Activated T-helper 9 cell treated with anti-CD3 and anti-CD28 coated beads, Interleukin-2, amount 50 U/mL, for 16 hours (primary cell): ENCODE measurements around the gene PDX1.
"Not testable (repeated sequence)": the region's sequence is repeated elsewhere in the genome, so short reads cannot be mapped to it uniquely, and the experiment has no call there.

Experiments used
- DNase-seq: peaks from one replicate; pipeline ENCODE4 v3.0.0-alpha.2; 2020; ENCODE audit warnings: low read depth

PDX1 gene

DNA sequence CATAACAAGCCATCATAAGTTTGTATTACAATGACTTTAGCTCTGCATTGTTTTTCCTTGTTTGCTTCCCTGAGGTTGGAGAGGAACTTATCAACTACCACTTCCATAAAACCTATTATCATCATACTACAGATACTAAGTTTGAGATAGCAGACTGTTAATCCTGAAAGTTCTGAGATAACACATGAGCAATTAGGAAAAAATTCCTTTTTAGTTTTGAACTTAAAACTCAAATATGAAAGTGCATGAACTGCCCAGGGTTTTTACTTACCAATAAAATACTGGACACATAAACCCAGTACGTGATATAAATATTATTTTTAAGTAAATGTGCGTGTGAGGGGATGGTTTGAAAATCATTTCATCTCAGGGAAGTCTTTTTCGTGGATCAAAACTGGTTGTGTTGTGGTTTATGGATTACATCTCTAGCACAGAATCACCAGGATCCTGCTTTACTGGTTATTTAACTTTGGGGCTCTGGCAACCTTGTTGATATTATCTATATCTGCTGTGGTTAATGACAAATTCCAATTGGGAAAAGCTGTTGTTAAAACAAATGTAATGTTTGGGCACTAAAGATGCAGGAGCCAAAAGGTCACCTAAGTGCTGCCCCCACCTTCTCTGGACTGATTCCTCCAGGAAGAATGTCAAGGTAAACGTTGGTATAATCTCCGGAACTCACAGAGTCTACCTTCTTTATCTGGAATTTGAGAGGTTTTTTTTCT lies 36.9 kb downstream of the PDX1 start:
- DNase-seq = no peak

DNA sequence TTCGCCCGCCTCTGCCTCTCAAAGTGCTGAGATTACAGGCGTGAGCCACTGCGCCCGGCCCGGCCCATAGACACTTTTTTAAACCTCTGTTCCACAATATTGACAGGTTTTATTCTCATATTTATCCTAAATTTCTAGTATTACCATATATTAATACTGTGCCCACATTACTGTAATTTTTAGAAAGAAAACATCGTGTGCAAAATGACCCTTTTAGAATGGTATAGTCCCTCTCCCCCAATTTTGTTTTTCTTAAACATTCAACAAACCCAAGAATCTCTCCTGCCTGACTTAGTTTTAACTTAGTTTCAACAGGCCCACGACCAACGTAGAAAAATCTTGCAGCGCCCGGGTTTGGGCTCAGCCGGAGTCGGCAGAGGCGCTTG lies 40.2 kb downstream of the PDX1 start:
- no peak for DNase-seq

DNA sequence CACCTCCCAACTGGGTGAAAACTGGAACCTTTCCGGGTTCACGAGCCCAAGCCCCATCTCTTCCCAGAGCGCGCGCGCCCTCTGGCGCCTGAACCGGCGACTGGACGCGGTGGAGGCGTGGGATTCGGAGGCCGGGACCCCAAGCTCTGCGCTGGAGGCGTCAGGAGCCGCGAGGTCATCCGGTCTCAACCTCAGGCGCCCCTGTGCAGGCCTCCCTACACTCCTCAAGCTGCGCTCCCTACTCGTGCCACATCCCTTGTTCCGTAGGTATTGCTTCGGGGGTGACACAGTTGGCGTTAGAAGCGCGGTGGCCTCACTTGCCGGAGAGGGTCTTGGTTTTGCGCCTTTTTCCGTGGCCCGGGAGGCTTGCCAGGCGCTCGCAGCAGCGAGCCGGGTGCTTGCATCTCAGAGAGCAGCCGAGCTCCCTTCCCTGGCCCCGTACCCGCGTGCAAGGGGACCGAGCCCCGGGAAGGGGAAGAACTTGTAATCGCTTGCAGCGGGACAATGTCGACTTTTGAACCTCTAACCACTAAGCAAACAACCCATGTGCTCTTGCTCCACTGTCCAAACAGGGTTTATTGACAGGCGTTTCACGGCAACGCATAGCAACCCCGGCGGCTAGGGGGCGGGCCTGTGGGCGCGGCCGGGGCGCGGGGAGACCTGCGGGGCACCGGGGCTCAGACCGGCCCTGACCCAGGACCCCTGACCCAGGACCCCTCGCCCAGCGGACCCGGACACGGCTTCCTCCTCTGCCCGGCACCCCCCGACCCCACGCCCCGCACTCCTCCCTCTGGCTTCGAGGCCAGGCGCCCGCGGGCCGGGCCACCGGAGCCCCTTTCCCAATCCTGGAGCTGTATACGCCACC lies 40.8 kb downstream of the PDX1 start:
- DNase-seq = no peak

DNA sequence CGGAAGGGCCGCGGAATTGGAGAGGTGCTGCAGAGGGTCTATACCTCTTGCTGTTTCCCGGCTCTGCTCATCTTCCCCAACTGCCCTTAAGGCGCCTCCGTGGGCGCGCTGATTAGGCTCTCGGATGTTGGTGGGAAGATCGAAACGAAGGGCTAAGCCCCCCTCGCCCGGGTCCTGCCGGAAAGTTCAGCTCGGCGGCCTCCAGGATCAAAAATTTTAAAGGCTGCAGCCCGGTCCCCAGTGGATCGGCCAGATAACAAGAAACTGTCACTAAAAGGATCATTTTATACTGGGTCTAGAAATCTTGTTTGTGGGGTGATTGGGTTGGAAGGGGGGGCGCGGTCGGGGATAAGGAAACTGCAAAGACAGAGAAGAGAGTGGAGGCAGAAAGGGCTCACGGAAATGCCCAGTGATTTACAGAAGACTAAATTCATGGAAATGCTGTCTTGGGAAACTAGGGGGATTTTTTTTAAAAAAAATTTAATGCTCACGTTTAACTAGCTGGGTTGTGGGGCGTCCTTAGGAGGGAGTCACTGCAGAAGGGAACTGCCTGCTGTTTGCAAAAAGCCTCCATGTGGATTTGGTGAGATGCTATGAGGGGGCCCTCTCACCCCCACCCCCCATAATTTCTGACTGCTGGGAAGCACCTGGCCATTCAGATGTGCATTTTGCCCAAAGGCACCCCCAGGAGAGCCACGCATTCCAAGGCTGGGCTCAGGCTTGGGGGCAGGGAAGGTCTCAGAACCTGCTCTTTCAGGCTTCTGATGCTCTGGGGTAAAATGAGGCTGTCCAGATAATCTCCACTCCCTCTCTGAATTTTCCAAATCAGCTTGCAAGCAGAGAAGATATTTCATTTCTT lies 41.7 kb downstream of the PDX1 start:
- DNase-seq = no peak

DNA sequence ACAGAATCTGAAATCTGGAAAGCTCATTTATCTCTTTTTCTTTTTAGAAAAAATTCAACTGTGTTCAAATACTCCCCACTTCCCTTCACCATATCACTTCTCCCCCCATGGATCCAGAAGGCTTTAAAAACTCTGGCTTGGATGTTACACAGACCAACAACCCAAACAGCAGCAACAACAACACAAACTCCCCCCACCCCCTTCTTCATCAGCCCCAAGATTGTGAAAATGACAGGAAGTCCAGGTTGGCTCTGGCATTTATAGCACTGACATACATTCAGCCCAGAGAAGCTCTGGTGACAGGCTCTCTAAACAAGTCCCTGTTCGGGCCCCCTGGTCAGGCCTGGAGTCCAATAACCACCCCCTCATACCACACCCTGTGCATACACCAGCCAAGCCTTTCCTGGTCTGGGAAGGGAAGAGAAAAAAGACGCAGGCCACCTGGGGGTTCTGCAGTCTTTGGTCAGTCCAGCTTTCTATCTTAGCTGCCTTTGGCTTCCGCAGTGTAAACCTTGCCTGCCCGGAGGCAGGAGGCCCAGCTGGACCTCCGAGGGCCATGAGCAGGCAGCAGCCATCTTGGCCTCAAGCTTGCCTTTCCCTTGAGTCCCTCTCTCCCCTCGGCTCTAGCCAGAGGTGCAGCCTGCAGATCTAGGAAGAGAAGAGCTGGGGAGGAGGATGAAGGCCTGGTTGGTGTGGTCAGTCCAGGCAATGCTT lies 42.5 kb downstream of the PDX1 start:
- DNase-seq = no peak

DNA sequence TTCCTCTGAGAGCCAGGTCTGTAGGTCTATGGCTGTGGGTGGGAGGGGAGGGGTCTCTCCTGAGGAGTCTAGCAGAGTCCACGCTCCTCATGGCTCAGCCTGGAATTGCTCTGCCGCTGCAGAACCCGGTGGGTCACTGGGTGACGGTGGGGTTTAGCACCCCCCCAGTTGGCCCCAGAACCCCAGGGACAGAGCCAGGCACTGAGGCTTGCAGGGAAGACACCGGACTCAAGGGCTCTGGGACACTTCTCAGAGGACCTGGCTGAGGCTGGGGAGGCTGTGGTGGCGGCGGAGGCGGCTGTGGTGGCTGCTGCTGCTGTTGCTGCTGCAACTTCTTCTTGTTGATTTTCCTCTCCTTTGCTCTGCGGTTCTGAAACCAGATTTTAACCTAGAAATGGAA lies 43.2 kb downstream of the PDX1 start:
- no peak for DNase-seq

DNA sequence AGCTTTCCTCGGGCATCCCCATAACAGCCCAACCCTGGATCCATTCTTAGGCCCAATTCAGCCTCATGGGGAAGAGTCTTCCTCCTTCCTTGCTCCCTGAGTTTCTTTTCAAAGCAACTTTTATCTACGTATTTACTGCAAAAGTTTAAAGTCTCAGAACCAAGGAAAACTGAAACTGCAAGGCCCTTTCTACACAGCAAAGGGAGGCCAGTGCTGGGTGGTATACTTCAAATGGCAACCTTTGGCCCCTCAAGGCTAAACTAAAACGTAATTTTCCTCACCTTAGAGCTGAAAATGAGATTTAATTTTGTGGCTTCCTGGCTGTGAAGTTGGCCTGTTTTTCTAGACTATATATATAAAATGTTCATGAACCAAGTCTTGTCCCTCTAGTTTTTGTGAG lies 43.7 kb downstream of the PDX1 start:
- DNase-seq = no peak

DNA sequence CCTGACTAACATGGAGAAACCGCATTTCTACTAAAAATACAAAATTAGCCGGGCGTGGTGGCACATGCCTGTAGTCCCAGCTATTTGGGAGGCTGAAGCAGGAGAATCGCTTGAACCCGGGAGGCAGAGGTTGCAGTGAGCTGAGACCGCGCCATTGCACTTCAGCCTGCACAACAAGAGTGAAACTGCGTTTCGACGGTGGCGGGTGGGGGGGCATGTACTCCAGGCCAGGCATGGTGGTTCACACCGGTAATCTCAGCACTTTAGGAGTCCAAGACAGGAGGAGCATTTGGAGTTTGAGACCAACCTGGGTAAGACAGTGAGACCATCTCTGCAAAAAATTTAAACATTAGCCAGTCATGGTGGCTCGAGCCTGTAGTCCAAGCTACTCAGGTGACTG lies 44.4 kb downstream of the PDX1 start:
- not testable (repeated sequence) for DNase-seq

DNA sequence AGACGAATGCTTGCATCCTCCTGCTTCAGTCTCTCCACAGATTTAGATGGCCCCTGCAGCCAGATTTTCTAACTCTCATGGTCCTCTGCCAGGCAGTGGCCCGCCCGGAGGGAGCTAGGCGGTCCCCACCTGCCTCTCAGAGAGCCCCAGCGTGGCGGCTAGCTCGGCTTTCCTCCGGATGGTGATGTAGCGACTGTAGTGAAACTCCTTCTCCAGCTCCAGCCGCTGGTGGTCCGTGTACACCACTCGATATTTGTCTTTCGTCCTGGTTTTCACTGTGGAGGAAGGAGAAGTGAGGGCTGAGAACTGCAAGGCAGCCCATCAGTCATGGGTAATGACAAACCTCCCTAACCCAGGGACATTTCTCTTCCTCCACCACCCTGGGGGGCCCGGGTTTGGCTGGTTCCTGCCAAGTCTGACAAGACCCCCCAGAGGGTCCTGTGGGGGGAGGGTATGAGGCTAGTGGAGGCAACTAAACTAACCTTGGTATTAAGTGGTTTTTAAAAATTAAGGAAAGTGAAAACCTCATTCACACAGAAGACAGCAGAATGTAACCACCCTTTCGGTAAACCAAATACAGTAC lies 45.0 kb downstream of the PDX1 start:
- DNase-seq = no peak

DNA sequence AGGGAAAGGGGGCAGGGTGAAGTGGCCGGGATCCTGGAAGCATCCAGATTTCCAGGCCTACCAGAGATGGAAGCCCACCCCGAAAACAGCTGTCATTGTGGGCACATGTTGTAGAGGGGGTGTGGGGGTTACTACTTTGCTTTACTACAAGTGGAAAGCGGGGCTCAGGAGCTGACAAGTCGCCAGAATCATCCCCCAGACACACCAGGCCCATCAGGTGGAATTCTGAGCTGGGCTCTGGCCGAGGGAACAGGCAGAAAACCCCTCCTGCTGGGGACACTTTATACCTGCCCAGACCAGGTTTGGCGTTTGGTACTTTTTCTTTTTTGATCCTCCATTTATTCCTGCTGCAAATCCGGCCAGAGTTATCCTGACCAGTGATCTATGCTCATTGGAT lies 45.5 kb downstream of the PDX1 start:
- DNase-seq = no peak

DNA sequence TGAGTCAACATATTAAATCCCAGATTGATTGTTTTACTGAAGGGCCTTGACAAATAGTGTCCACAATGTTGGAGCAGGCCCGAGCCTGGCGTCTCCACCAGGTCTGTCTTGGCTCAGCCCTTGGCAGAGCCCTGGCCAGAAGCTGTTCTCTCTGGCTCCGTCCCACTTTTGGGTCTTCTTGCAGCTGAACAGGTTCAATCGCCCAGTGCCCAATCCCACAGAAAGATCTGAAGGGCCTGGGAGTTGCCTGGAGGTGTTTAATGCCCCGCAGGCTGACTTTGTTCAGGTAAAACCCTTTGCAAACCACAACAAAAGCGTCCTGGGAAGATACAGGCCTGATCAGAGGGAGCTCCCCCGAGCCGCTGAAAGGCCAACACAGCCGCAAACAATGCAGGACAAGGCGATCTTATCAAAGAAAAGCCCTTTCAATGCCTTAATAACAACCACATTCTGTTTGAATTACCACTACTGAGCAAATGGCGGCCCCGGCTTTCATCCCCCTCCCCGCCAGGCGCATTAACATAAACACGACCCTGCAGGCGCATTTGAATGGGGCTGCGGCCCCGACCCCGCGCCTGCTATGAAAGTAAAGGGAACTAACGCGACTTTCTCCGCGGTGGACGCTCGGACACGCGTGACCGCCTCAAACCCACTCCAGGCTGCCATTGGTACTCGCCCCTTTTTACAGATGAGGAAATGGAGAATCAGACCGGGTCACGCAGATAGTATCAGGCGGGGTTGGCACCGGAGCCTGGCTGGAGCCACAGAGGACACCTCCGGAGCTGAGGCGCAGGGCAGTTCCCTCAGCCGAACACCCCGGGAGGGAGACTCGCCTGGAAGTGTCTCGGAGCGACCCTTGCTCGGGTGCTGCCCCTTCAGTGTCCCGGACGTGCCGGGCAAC lies 46.2 kb downstream of the PDX1 start:
- DNase-seq = no peak

DNA sequence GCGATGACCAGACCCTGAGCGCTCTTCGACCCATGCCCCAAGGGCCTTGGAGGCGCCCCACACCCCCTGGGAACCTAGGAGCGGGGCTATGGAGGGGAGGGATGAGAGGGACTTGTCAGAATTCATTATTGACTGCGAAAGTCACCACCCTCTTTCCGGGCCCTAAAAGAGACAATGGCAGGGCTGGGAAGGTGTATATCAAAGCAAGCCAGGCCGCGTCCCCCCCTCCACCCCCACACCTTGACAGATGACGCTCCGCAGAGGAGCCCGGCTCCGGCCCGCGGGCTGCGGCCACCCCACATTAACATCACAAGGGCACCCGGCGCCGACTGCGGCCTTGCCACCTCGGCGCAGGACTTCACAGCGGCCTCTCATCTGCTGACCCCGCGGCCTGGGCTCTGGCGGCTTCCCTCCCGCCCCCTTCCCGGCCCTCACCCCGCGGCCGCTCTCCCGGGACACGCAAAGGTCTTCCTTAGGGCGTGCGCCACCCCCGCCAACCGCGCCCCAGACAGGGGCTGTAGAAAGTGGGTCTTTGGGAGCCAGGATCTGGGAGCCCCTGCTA lies 46.9 kb downstream of the PDX1 start:
- DNase-seq = no peak

DNA sequence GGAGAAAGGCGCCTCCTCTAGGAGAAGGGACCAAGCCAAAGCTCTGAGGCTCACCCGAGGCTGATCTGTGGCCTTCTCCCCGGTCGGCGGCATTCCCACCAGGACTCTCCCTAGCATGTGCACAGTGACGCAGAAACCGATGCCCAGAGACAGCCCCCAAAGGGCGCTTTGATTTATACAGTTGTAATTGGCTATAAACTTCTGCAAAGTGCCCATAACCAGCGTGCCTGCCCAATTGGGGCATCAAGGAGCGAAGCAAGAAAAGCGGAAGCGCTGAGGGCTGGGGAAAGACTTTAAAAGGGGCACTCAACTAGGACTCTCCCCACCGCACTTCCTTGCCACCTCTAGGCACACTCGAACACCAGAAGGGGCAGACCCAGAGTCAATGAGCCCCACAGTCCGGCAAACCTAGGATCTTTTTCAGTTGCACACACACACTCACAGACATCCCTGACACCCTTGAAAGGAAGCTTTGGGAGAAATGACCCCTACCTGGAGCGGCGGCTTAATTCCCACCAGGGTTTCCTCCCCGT lies 47.5 kb downstream of the PDX1 start:
- no peak for DNase-seq

DNA sequence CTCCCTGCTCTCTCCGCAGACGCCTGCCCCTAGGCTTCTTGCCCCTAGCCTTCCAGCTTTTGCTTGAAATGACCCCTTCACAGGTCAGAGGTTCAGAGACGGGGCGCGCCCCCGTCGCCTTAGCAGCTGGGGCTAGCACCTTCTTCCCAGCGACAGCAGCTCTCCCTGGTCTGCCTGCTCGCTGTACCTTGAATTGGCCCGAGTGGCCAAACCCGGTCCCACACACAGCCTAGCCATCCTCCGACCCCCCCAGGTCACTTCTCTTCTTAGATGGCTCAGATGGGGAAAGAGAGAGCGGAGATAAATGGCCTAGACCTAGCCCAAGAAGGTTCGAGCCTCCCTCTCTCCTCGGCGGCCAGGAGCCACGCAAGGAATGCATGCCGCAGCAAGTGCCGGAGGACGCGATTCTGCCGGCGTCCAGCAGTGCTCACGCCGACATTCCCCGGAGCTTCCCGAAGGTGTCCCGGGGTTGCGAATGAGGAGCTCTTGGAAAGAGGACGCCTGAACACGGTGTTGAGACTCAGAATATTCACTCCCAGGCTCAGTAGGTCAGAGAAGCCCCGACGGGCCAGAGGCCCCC lies 48.0 kb downstream of the PDX1 start:
- DNase-seq = no peak

DNA sequence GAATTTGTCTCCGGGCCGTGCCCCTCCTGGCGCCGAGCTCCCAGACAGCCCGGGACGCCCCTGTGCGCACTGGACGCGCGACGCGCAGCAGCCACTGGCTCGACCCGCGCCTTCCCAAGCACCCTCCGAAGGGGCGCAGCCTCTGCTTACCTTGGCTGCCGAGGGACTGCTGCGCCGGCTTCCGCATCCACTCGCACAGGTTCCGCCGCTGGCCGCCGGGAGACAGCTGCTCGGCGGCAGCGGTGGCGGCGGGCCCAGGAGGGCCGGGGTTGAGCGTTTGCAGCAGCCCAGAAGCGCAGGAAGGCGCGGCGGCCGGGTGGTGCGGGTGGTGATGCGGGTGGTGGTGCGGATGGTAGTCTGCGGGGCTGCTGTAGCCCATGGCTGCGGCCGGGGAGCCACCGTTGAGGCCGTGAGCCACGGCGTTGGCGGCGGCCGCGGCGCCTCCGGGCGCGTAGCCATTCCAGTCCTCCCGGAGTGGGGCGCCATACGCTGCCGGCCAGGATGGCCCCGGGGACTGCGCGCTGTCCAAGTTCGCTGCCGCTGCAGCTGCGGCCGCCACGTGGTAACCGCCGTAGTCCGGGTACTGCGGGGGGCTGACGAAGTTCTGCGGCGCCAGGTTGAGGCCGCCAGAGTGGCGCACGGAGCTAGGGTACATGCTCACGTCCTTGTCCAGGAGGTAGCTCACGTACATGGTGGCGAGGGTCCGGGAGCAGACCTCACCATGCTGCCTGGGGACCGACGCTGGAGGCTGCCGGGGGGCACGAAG lies 48.7 kb downstream of the PDX1 start:
- DNase-seq = no peak

DNA sequence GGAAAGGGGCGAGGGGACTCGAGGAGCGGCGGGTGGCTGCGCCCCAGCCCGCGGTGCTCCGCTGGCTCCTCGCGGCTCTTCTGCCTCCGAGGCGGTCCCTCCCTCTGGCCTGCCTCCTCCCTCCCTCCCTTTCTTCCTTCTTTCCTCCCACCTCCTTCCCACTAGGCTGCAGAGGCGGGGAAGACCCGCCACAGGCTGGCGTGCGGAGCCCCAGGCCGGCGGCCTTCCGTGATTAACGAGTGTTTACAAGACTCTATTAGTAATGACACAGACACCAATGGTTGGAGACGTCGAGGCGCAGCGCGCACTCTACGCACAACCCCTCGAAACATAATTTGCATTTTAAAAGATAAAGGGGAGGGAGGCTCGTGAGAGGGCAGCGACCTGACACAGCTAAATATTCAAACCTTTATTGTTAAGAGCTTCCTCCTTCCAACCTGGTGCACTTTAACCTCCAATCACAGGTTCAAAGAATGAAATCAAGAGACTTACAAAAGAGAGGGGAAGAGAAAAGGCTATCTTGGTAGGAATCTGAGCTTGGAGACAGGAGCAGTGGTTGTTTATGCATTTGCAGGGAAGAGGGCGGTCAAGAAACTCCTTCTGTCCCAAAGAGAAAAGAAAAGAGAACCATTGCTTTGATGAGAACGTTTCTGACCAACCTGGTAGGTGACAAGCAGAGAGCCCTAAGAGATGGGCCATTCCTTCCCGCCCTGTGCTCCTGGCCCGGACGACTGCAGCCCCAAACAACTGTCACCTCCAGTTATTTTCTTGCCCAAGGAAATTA lies 49.5 kb downstream of the PDX1 start, which contains the start of gene CDX2:
Gene CDX2, minus strand, starts transcription at position 234 of the 784 bp plus-strand sequence. CDS start 309 bp downstream, outside the sequence.
- no peak for DNase-seq

DNA sequence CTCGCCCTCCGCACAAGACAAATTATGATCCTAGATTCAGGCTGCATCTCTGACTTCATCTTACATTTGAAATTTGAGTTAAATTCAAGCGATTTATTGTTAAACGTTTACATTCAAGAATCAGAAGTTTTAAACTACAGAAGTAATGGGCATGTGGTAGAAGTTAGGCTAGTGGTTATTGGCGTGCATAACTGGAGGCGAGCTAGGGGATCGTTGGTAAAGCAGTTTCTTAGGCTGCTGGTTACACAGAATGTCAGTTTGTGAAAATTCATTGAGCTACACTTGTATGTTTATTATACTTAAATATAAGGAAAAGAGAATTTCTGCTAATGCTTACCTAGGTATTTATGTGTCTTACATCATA lies 50.0 kb downstream of the PDX1 start:
- no peak for DNase-seq
